Adrenal gland (tissue), 5 donors: ENCODE results near the gene ARHGAP8.

Experiments used
- POLR2A ChIP-seq, 2 donors: fragments of 450-650 bp; IDR thresholded peaks; one replicate each; pipeline ENCODE4 v1.6.1; 2017; ENCODE audit warnings: antibody characterized with exemption in 2 of 2, mild to moderate bottlenecking in 2 of 2, moderate library complexity in 1 of 2
- TF ChIP-seq, protein P1 (sequence below), 6 experiments: fragments of 450-650 bp in 4 of 6; fragments of 200-600 bp in 2 of 6; sonication (generic) in 1 of 6; IDR thresholded peaks; 1 replicate in 5 of 6; 2 replicates in 1 of 6; pipeline versions ENCODE4 v1.5.1 to v1.8.0; 2016 to 2021; ENCODE audit warnings: antibody characterized with exemption in 6 of 6, mild to moderate bottlenecking in 2 of 6, moderate library complexity in 1 of 6
- donor health status: DM: no; HTN: no; CAD: no.

- TF ChIP-seq, protein P1, sequence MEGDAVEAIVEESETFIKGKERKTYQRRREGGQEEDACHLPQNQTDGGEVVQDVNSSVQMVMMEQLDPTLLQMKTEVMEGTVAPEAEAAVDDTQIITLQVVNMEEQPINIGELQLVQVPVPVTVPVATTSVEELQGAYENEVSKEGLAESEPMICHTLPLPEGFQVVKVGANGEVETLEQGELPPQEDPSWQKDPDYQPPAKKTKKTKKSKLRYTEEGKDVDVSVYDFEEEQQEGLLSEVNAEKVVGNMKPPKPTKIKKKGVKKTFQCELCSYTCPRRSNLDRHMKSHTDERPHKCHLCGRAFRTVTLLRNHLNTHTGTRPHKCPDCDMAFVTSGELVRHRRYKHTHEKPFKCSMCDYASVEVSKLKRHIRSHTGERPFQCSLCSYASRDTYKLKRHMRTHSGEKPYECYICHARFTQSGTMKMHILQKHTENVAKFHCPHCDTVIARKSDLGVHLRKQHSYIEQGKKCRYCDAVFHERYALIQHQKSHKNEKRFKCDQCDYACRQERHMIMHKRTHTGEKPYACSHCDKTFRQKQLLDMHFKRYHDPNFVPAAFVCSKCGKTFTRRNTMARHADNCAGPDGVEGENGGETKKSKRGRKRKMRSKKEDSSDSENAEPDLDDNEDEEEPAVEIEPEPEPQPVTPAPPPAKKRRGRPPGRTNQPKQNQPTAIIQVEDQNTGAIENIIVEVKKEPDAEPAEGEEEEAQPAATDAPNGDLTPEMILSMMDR (IDR thresholded peaks at IDR 0.05), result no peak
- no peak for TF ChIP-seq POLR2A (IDR thresholded peaks at IDR 0.05)
Measured at GRCh38 chr22:44775862-44776261, 23.5 kb downstream of the ARHGAP8 start.
